Activated T-helper 17 cell treated with anti-CD3 and anti-CD28 coated beads, Interleukin-2, amount 50 U/mL, for 72 hours (primary cell): ENCODE results near the gene GHRHR. TPM values are rescaled to one million over a fixed set of nuclear protein-coding genes. Genes with fewer than 3 reads are reported as not detected.

Experiments
- ATAC-seq: fragments of 150-1000 bp; cut with Tn5 transposase; replicated peaks from 2 replicates; pipeline ENCODE4 v1.10.0; 2021; ENCODE audit warnings: mild to moderate bottlenecking, moderate library complexity
- H3K27ac Mint-ChIP-seq: one replicate; pipeline ENCODE4 v1.8.0; 2022; ENCODE audit warnings: mixed read lengths
- H3K27me3 Mint-ChIP-seq: one replicate; pipeline ENCODE4 v1.8.0; 2022; ENCODE audit warnings: mixed read lengths
- H3K36me3 Mint-ChIP-seq: one replicate; pipeline ENCODE4 v1.8.0; 2022; ENCODE audit warnings: low read depth, mild to moderate bottlenecking, mixed read lengths
- H3K4me1 Mint-ChIP-seq: one replicate; pipeline ENCODE4 v1.8.0; 2022; ENCODE audit warnings: mixed read lengths
- H3K4me3 Mint-ChIP-seq: one replicate; pipeline ENCODE4 v1.8.0; 2022; ENCODE audit warnings: mild to moderate bottlenecking, mixed read lengths
- H3K9me3 Mint-ChIP-seq: one replicate; pipeline ENCODE4 v1.8.0; 2022; ENCODE audit warnings: mixed read lengths
- total RNA-seq, 2 donors: library from RNA; stranded (reverse); gene quantifications; one replicate each; pipeline ENCODE4 v1.2.3, GENCODE V29; 2022

GHRHR gene
- total RNA-seq, 2 donors from 2014 or later: not detected

- Mint-ChIP-seq H3K4me3 (no peak overlapping the region), H3K27me3 (peaks cover 20% of the 10 kb centered on the region), H3K9me3 (no peaks in the 10 kb centered on the region), H3K4me1 (peaks cover 6% of the 10 kb centered on the region), H3K27ac (no peak overlapping the region), H3K36me3 (no peaks in the 10 kb centered on the region)
- ATAC-seq: no peak
Measured at GRCh38 chr7:30989824-30990672, 26.3 kb downstream of the GHRHR start.

GRCh38 chr7:30990673-30991170, 27.0 kb downstream of the GHRHR start:
- Mint-ChIP-seq H3K9me3 (no peaks in the 10 kb centered on the region), H3K4me3 (no peak overlapping the region), H3K27ac (no peak overlapping the region), H3K27me3 (peaks cover 19% of the 10 kb centered on the region), H3K36me3 (no peaks in the 10 kb centered on the region), H3K4me1 (peaks cover 6% of the 10 kb centered on the region)
- ATAC-seq: no peak

- Mint-ChIP-seq H3K9me3 (no peaks in the 10 kb centered on the region), H3K27me3 (peaks cover 5% of the 10 kb centered on the region), H3K36me3 (no peaks in the 10 kb centered on the region), H3K27ac (no peak overlapping the region), H3K4me3 (no peak overlapping the region), H3K4me1 (no peaks in the 10 kb centered on the region)
- ATAC-seq: no peak
Measured at GRCh38 chr7:30992414-30992813, 28.7 kb downstream of the GHRHR start.

GRCh38 chr7:30994206-30995100, 30.7 kb downstream of the GHRHR start:
- H3K4me3 Mint-ChIP-seq: no peak overlapping the region

GRCh38 chr7:30995536-30995935, 31.8 kb downstream of the GHRHR start:
- H3K4me1 Mint-ChIP-seq: no peaks in the 10 kb centered on the region
- no peaks in the 10 kb centered on the region for H3K36me3 Mint-ChIP-seq
- H3K27ac Mint-ChIP-seq: no peak overlapping the region
- ATAC-seq: no peak
- no peaks in the 10 kb centered on the region for H3K9me3 Mint-ChIP-seq
- peaks cover under 1% of the 10 kb centered on the region for H3K27me3 Mint-ChIP-seq
- H3K4me3 Mint-ChIP-seq: no peak overlapping the region

More at GRCh38 chr7:30994206-30995100, 30.7 kb downstream of the GHRHR start:
- H3K4me1 Mint-ChIP-seq: no peaks in the 10 kb centered on the region
- H3K9me3 Mint-ChIP-seq: no peaks in the 10 kb centered on the region
- no peak for ATAC-seq
- H3K27me3 Mint-ChIP-seq: peaks cover 5% of the 10 kb centered on the region
- H3K36me3 Mint-ChIP-seq: no peaks in the 10 kb centered on the region
- H3K27ac Mint-ChIP-seq: no peak overlapping the region

- no peaks in the 10 kb centered on the region for H3K9me3 Mint-ChIP-seq
- ATAC-seq: no peak
- no peak overlapping the region for H3K4me3 Mint-ChIP-seq
- no peaks in the 10 kb centered on the region for H3K36me3 Mint-ChIP-seq
- H3K4me1 Mint-ChIP-seq: no peaks in the 10 kb centered on the region
- no peaks in the 10 kb centered on the region for H3K27me3 Mint-ChIP-seq
- no peak overlapping the region for H3K27ac Mint-ChIP-seq
Measured at GRCh38 chr7:30996256-30996655, 32.5 kb downstream of the GHRHR start.

DNA sequence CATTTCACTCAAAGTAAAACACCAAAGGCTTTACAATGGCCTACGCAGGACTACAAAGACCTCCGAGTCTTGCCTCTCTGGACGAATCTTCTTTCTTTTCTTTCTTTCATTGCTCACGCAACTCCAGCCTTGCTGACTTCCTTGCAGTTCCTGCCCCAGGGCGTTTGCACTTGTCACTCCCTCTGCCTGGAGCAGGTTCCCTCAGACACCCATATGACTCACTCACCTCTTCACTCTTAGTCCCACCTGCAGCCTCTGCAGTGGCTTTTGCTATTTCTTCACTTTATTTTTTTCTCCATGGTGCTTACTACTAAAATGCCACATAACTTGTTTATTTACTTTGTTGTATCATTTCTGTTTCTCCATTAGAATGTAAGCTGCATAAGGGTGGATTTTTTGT, 33.1 kb downstream of the GHRHR start:
- Mint-ChIP-seq H3K4me3 (no peak overlapping the region), H3K27ac (no peak overlapping the region), H3K9me3 (no peaks in the 10 kb centered on the region), H3K27me3 (no peaks in the 10 kb centered on the region), H3K4me1 (peaks cover 4% of the 10 kb centered on the region), H3K36me3 (no peaks in the 10 kb centered on the region)
- ATAC-seq: no peak

GRCh38 chr7:30997316-30997715, 33.6 kb downstream of the GHRHR start:
- Mint-ChIP-seq H3K9me3 (no peaks in the 10 kb centered on the region), H3K4me3 (no peak overlapping the region), H3K27me3 (no peaks in the 10 kb centered on the region), H3K4me1 (peaks cover 5% of the 10 kb centered on the region), H3K27ac (no peak overlapping the region), H3K36me3 (no peaks in the 10 kb centered on the region)
- ATAC-seq: no peak

DNA sequence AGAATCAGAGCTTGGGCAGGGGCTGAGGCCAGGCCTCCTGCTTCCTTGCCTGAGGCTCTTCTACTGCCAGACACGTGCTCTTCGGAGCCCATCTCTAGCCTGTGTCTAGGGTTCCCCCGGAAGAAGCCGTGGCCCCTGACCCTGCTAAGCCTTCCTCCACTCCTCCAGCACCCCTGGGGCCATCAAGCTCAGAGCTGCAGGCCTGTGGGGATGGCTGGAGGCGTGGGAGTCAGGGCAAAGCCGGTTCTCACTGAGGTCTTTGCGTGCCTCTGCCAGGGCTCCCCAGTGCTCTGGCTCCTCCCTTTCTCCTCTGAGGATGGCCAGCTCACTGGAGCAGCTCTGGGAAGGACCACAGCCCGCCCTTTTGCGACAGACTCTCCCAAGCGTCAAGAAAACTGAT, 34.4 kb downstream of the GHRHR start:
- H3K4me1 Mint-ChIP-seq: peaks cover 5% of the 10 kb centered on the region
- H3K27me3 Mint-ChIP-seq: no peaks in the 10 kb centered on the region
- no peak overlapping the region for H3K4me3 Mint-ChIP-seq
- H3K27ac Mint-ChIP-seq: no peak overlapping the region
- H3K36me3 Mint-ChIP-seq: no peaks in the 10 kb centered on the region
- no peak for ATAC-seq
- H3K9me3 Mint-ChIP-seq: no peaks in the 10 kb centered on the region

DNA sequence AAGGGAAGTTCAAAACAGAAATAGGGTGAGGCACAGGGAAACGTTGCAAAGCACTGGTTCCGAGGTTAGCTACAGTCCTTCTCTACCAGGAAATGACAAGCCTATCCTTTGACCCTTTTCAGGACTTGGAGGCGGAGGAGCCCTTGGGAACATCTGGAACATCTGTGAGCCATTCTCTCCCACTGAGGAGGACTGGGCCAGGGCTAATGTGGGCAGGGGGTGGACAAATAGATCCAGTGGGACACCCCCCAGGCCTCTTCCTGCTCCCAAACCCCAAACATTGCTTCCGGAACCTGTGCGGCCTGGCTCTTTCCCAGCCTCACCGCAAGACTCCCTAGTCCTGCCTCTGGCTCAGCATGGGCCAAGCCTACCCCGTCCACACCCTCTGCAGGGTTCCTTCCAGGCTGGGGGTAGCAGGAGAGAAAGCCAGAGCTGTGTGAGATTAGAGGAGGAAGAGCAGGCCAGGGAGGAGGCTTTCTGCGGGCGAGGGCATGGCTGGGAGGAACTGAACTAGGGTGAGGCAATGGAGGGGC, 36.5 kb downstream of the GHRHR start:
- Mint-ChIP-seq H3K36me3 (no peaks in the 10 kb centered on the region), H3K27ac (no peak overlapping the region), H3K4me1 (peaks cover 5% of the 10 kb centered on the region), H3K9me3 (no peaks in the 10 kb centered on the region), H3K27me3 (no peaks in the 10 kb centered on the region), H3K4me3 (no peak overlapping the region)
- no peak for ATAC-seq

DNA sequence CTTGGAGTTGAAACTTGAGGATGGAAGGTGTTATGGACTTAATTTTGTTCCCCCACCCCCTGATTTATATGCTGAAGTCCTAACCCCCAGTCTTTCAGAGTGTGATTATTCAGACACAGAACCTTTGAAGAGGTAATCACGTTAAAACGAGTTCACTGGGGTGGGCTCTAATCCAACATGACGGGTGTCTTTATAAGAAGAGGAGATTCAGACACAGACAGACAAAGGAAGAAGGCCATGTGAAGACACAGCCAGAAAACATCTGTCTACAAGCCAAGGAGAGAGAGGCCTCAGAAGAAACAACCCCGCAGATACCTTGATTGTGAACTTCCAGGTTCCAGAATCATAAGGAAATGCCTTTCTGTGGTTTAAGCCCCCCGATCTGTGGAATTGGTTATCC, 37.0 kb downstream of the GHRHR start:
- ATAC-seq: no peak
- Mint-ChIP-seq H3K4me3 (no peak overlapping the region), H3K9me3 (no peaks in the 10 kb centered on the region), H3K36me3 (no peaks in the 10 kb centered on the region), H3K27ac (no peak overlapping the region), H3K4me1 (peaks cover 5% of the 10 kb centered on the region), H3K27me3 (no peaks in the 10 kb centered on the region)

- peak; percentile 12 for ATAC-seq
- Mint-ChIP-seq H3K4me3 (no peak overlapping the region), H3K4me1 (peaks cover 5% of the 10 kb centered on the region), H3K27me3 (peaks cover 4% of the 10 kb centered on the region), H3K36me3 (no peaks in the 10 kb centered on the region), H3K27ac (no peak overlapping the region), H3K9me3 (no peaks in the 10 kb centered on the region)
Measured at GRCh38 chr7:31002256-31002655, 38.5 kb downstream of the GHRHR start.

- no peaks in the 10 kb centered on the region for H3K36me3 Mint-ChIP-seq
Measured at GRCh38 chr7:31003097-31003496, 39.3 kb downstream of the GHRHR start.

GRCh38 chr7:31003721-31004120, 40.0 kb downstream of the GHRHR start:
- Mint-ChIP-seq H3K27ac (no peak overlapping the region), H3K4me3 (no peak overlapping the region), H3K27me3 (peaks cover 4% of the 10 kb centered on the region), H3K9me3 (no peaks in the 10 kb centered on the region), H3K36me3 (no peaks in the 10 kb centered on the region), H3K4me1 (peaks cover 5% of the 10 kb centered on the region)
- ATAC-seq: no peak

More at GRCh38 chr7:31003097-31003496, 39.3 kb downstream of the GHRHR start:
- Mint-ChIP-seq H3K27ac (no peak overlapping the region), H3K9me3 (no peaks in the 10 kb centered on the region), H3K27me3 (peaks cover 4% of the 10 kb centered on the region), H3K4me1 (peaks cover 5% of the 10 kb centered on the region), H3K4me3 (no peak overlapping the region)
- ATAC-seq: no peak
